Ammon's horn (tissue), 1 donor: ENCODE data around the gene C2orf92.
"Not testable (repeated sequence)": the region's sequence is repeated elsewhere in the genome, so short reads cannot be mapped to it uniquely, and the experiment has no call there.

Experiments used
- DNase-seq: peaks from one replicate; pipeline ENCODE4 v3.0.0-alpha.2; 2016; ENCODE audit warnings: low spot score

C2orf92 gene

DNA sequence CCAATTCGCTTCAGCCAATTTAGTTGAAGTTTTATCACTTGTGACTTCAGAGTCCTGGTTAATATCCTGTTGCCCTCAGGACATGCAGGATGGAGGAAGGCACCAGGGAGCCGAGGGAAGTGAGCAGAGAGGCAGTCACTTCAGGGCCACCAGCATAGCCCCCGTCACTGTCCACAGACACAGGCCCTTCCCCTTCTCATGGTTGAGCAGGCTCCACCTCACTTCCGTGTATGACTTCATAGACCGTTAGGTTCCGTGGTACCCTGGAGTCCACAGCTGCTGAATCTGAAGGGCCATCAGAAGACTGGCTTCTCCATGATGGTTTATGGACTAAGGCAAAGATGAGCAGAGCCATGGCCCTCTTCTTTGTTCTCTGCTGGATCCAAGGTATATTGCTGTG is at the start of gene C2orf92:
C2orf92 (plus strand) TSS at position 266 of the 400 bp plus-strand sequence; CDS start at position 342, 76 bp downstream.
- no peak for DNase-seq

DNA sequence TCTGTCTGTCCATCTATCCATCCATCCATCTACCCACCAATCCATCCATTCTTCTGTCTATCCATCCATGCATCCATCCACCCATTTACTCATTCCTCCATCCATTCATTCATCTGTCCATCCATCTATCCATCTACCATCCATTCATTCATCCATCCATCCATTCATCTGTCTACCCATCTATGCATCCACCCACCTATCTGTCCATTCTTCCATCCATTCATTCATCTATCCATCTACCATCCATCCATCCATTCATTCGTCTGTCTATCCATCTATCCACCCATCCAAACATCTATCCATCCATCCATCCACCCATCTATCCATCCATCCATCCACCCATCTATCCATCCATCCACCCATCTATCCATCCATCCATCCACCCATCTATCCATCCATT is 49.0 kb upstream of the C2orf92 start:
- DNase-seq = not testable (repeated sequence)

DNA sequence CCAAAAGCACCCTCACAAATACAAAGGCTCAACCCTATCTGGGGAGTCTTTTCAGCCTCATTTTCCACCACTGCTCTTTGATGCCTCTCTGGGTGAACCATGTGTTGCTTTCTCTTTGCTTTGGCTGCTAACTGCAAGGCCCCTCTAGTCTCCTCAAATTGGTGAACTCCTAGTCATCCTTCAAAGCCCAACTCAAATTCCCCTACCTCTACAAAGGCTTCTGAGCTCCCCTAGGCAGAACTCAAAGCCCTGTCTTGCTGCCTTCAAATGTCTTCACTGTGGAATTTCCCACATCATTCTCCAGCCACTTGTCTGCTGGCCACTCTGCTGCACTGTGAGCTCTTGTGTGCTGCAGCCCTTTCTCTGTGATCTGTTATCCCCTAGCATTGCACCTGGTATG is 46.5 kb upstream of the C2orf92 start:
- DNase-seq = not testable (repeated sequence)

DNA sequence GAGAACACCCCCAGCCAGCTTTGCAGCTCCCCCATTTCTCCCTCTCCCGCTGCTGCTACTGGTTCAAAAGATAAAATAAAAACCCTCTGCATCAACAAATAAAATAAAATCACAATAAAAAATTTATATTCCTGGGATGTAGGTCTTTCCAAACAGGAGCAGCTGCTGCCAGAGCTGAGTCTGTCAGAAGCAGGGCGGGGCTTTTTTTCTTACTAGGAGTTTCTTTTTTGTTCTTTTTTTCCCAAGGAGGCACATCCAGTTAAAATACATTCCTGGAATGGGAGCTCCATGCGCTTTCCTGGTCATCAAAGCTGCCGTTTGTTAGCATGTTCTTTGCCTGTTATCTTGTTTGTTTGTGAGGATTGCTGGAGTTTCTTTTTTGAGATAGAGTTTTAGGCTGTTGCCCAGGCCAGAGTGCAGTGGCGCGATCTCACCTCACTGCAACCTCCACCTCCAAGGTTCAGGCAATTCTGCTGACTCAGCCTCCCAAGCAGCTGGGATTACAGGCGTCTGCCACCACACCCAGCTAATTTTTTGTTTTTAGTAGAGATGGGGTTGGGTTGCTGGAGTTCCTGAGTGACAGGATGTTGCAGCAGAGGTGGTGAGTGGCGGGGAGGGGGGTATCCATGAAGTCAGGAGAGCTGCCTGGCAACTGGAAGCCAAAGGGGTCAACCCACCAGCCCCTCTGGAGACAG is 44.0 kb upstream of the C2orf92 start:
- DNase-seq = not testable (repeated sequence)

DNA sequence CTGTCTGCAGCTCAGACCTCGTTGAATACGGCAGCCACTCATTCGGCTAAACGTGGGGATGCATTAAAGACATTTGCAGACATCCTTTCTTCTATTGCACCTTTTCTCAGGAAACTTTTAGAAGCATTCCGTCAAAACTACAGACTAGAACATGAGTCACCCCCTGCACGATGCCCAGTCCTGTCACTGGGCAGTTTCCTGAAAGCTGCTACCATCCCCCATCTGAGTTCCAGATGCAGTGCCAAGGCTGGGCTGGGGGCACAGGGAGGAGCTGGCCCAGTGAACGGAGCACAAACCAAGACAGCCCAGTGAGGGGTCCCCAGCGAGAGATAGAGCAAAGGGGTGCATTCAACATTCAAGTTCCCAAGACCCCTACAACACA is 43.5 kb upstream of the C2orf92 start:
- not testable (repeated sequence) for DNase-seq

DNA sequence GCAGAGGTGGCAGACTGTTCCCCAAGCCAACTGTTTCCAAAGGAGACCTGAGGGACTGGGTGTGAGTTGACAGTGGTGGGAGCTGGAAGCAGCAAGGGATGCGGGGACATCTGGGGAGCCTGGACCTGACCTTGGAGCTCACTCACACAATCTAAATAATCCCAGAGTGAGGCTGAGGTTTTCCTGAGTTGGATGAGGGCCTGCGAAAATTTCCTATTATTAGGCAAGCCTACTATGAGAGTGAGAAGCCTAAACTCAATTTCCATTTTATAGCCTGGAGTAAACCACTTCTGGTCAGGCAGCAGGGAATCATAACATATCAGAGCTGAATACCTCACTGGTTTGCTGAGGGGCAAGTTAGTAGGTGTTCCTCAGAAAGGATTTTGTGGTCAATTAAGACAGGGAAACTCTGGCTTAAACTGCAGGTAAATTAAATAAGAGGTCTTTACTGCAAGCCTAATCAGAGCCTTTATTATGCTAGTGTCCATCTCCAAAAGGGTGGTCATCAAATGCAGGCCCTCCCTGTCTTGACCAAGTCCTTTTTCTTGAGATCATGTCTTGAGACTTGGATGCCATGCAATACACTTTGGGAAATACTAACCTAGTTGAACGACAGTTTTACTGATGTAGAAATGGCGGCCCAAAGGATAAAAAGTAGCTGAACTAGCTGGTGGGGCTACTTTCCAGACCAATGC is 25.3 kb upstream of the C2orf92 start:
- DNase-seq = no peak

DNA sequence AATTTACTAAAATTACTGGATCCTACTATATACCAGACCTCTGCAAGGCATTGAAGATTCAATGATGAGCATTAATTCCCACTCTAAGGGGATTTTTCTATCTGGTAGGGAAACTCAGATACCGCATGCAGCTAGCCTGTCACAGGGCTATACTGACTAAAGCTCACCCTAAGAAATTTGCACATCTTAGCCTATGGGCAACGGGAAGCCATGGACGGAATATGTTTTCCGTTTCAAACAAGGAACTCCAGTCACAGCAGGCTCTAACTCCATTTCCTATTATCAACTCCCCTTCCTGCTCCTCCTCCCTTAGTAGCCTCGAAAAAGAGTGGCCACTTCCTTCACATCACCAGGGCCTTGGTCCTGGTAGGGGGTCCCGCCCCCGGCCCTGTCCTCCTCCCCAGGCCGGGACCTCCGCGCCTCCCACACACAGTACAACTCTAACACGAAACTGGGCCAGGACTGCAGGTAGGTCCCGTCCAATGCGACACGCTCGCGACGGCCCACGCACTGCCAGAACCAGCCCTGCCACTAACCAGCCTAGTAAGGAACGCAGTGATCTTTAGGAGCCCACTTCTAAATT is 24.3 kb upstream of the C2orf92 start:
- DNase-seq = no peak

DNA sequence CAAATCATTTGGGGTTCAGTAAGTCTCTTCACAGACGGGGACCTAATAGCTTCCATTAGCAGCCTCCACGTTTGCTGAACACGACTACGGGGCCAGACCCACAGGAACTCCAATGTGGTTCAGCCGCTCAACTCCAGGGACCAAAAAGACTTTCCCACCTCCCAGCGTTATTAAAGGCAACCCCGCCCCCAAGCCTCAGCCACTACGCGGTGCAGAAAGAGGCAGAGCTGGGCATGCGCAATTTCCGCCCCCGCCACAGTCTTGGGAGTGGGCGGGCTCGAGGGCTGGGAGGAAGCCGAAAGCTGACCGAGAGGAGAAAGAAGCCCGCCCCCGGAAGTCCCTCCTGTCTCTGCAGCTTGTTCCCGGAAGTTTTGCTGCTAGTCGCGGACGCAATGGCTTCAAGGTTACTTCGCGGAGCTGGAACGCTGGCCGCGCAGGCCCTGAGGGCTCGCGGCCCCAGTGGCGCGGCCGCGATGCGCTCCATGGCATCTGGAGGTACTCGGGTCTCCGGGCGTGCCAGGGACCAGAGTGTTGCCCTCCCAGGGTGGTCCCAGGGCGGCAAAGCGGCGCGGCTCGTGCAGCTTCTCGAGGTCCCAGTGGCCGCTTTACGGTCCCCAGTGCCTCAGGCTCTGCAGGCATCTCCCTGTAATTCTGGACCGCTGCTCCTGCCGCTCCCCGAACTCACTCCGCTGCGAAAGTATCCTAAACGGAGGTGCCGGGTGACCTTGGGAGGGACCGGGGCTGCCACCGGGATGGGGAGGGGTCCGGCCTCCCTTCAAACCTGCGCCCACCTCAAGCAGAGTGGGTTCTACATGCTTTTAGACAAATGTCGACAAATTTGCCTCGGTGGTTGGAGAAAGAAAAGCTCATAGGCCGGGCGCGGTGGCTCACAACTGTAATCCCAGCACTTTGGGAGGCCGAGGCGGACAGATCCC is 23.6 kb upstream of the C2orf92 start, which contains the start of gene COX5B:
COX5B (plus strand) TSS at position 368 of the 935 bp plus-strand sequence; CDS start at position 393, 25 bp downstream.
- DNase-seq = peak; percentile 99

DNA sequence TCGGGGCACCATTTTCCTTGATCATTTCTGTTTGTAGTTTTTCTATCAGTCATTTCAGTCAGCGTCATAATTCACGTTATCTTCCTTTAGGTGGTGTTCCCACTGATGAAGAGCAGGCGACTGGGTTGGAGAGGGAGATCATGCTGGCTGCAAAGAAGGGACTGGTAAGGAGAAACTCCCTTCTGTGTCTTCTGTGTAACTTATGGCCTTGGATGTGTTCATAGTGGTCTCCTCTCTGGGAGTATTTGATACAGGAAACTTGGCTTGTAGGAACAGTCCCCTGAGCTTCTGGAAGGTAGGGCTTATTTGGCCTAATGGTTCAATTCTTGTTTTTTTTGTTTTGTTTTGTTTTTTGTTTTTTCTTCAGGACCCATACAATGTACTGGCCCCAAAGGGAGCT is 22.5 kb upstream of the C2orf92 start:
- DNase-seq = no peak

DNA sequence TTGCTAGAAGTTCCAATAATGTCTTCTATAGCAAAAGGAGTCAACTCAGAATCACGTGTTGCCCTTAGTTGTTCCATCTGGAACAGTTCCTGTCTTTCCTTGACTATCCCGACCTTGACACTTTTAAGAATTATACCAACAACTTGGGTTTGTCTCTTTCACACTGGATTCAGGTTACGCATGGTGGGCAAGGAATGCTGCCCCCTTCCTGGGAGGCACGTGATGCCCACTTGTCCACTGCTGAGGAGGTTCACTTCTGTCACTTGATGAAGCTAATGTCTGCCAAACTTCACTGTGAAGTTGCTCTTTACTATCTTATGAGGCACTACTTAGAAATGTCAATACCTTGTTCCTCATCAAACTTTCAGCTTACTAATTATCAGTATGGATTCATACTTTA is 18.4 kb upstream of the C2orf92 start:
- no peak for DNase-seq

DNA sequence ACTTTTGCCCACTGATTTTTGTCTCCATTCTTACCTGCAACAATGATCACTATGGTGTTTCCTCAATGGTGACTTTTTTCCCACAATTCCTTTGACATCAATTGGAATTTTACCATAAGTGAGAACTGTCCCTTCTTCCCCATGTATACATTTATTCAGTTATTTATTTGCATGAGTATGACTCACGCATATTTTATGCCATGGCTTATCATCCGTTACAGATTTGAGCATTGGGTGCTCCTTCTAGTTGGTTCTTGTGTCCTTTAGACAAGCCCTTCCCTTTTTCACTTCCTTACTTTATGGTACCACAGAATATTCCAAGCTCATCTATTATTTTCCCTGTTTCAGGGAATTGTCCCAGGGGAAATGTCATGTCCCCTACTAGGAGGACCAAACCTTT is 16.0 kb upstream of the C2orf92 start:
- no peak for DNase-seq

DNA sequence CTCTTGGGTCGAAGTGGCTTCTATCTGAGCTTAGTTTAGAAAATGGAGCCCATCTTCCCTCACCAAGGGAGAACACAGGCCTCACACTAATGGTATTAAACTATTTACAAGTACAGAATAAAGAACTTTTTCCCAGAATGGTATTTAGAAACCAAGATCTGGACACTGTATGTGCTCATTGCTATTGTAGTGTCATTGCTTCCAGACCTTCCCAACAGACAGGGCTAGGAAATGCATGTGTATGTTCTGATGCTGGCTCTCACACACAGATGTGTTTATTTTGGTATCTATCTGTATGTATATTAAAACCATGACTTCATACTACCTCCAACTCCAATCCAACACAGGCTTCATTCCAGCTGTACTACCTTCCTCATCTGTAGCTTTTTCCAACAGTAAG is 15.6 kb upstream of the C2orf92 start:
- DNase-seq = no peak

DNA sequence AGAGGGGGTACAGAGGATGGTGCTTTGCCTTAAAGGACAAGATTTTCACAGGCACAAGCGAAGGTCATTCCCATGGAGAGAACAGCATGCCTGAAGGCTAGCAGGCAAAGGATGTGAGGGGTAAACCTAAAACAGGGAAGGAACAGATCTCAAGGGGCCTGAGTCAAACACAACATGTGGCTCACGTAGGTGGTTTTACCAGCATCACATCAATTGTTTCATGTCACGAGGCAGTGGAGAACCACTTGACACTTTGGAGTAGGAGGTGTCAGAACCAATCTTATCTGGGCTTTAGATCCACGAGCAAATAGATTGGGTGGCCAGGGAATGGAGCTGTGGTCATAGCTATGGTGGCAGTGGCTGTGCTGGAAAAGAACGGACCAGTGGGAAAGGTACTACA is 15.2 kb upstream of the C2orf92 start:
- DNase-seq = no peak

DNA sequence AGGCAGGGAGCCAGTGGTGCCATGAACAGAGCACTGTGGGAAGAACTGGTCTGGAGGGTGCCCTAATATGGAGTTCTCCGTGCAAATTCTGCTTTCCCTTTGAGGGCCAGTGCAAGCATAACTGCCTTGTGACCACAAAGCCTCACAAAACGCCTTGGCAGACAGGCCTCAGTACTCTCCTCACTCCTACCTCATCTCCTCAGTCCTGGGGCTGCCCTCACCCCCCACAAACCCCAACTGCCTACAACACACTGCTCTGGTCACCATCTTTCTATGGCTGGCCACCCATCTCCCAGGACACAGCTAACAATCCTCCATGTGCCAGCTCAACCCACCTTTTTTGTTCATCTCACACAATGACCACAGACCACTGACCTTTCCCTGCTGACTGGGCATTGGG is 14.7 kb upstream of the C2orf92 start:
- no peak for DNase-seq

DNA sequence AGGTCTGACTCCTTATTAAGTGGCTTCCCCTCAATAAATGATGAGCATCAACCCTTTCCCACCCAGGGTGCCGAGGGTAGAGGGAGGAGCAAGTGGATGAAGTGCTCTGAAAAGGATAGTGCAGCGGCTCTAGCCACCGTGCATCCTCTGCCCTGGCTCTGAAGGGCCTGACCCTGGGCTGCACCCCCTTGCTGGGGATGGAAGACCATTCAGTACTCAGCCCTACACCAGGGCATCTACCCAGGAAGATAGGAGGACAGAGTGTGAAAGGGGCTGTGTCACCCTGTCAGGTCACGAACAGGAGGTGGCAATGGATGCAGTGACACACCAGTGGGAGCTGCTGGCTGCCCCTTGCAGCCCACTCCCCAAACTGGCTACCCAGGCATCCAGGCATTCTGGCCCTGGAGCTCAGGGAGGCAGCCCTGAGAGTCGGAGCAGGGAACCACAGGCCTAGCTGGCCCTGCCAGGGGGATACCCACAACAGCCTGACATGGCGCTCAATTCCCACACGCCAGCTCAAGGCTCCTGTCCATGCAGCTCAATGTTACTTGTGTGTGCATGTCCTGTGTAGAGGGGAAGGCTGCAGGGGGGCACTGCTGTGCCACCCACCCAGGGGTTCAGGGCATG is 13.3 kb upstream of the C2orf92 start:
- no peak for DNase-seq

DNA sequence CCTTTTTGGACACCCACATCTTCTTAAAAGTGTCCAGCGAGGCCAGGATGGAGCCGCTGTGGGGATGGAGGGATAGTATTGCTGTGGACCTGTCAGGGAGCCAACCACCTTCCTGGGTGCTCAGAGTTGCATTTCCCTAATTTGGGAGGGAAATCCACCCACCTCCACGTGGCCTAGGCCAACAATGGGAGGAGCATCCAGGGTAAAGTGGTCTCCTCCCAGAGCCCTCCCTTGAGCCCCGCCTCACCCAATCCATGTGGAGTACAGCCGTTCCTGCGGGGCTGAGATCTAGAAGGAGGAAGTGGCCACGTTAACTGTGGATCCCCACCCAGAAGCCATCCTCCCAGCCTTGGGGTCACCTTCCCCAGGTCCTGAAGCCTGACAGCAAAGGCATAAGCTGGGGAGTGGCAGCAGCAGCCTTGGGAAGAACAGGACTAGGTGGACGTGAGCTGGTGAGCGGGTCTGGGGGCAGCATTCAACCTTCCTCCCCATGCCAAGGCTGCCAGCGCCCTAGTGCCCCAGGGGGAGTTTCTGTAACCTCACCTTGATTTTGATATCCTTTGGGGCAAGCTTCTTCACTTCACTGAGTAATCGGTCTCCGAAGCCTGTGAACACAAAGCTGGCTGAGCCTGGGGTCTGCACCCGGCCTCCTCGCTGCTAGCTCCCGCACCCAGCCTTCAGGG is 12.5 kb upstream of the C2orf92 start:
- DNase-seq = no peak

DNA sequence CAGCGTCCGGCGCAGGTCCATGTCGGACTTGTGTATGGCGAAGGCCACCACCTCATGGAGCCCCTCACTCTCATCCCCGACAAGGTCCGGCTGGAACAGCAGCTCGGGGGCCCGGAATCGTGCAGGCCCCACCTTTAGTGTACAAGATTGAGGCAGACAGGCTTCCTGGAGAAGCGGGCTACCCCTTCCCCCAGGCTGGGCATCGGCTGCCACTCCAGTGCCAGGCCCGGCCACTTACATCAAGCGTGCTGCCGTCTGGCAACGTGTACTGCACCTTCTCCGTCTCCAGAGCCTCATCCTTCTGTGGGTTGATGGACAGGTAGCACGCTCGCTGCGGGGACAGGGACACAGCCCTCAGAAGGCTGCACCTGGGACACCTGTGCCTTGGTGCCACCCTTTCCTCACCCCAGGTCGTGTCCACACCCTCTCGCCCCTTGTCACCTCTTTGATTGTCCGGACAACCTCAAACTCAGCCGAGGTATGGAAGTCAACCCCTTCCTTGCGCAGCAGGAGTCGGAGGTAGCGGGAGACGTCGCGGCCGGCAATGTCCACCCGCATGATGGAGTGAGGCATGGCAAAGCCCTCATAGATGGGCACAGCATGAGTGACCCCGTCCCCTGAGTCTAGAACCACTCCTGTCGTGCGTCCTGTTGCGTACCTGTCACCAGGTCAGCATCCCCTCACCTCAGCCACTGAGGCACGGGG is 11.4 kb upstream of the C2orf92 start:
- no peak for DNase-seq

DNA sequence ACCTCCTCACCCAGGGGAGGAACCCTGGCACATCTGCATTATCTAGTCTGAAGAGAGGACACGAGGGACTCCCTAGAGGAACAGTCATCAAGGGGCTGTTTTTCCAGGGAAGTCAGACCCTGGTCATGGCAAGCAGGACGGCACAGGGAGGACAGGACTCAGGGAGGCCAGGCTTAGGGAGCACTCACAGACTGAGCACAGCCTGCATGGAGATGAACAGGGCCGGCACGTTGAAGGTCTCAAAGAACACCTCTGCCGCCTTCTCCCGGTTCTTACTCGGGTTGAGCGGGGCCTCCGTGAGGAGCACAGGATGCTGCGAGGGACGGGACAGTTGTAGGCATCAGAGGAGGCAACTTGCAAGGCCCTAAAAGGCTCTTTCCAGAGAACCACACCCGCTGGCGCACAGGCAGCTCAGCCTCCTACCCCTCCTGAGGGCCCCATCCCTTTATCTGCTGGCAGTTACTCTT is 10.8 kb upstream of the C2orf92 start:
- no peak for DNase-seq

DNA sequence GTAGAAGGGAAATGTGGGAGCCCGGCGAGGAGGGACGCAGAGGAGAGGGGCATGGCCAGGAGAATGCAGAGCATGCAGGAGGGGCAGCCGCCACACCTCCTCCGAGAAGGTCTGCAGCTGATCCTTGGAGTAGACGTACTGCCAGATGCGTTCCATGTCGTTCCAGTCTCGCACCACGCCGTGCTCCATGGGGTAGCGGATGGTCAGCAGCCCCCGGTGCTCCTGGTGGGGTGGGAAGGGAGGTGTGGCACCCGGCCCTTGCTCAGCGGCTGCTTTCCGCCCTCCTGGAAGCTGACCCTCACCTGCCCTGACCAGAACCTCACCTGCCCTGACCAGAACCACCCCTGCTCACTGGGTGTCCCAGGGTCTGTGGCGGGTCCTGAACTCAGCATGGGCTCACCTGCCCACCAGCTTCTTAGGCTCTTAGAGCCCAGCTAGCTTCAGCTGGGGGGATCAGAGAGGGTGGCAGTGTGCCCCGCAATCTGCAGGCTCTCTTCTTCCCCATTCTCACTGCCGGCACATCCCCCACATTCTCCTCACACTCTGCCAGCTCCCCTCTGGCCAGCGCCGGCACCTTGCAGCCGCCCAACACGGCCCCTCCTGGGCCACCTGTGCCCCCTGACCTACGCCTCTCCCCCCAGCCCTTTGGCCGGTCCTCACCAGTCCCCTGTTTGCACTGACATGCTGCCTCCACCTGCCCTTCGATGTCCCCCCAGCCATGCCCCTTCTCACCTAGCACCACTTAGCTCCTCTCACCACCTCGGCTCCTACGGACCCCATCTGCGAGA is 10.1 kb upstream of the C2orf92 start:
- no peak for DNase-seq
